Effector memory CD4-positive, alpha-beta T cell (primary cell): ENCODE measurements around the gene CBL.

Experiments used
- DNase-seq, 3 donors: peaks; one replicate each; pipeline ENCODE4 v3.0.0-alpha.2; 2020
- H3K27ac ChIP-seq: 2 replicates; pipeline ENCODE4 v1.7.0; 2013; ENCODE audit warnings: mild to moderate bottlenecking, low read length, moderate library complexity; ENCODE audit not compliant: insufficient read depth, poor library complexity, severe bottlenecking
- H3K27me3 ChIP-seq: replicated peaks from 2 replicates; pipeline ENCODE4 v1.7.0; 2013; ENCODE audit warnings: mild to moderate bottlenecking, low read length; ENCODE audit not compliant: insufficient read depth, control insufficient read depth, poor library complexity, severe bottlenecking
- H3K36me3 ChIP-seq: 2 replicates; pipeline ENCODE4 v1.7.0; 2013; ENCODE audit warnings: mild to moderate bottlenecking, low read length, moderate library complexity; ENCODE audit not compliant: control insufficient read depth, insufficient read depth
- H3K4me1 ChIP-seq: 2 replicates; pipeline ENCODE4 v1.7.0; 2013; ENCODE audit warnings: low read length, mild to moderate bottlenecking; ENCODE audit not compliant: control insufficient read depth, insufficient read depth, poor library complexity, severe bottlenecking
- H3K4me3 ChIP-seq: 2 replicates; pipeline ENCODE4 v1.7.0; 2013; ENCODE audit warnings: low read length, low read depth, mild to moderate bottlenecking; ENCODE audit not compliant: insufficient read depth, poor library complexity, severe bottlenecking
- H3K9me3 ChIP-seq: 2 replicates; pipeline ENCODE4 v1.7.0; 2013; ENCODE audit warnings: mild to moderate bottlenecking, low read length, moderate library complexity; ENCODE audit not compliant: control insufficient read depth

The CBL gene

DNA sequence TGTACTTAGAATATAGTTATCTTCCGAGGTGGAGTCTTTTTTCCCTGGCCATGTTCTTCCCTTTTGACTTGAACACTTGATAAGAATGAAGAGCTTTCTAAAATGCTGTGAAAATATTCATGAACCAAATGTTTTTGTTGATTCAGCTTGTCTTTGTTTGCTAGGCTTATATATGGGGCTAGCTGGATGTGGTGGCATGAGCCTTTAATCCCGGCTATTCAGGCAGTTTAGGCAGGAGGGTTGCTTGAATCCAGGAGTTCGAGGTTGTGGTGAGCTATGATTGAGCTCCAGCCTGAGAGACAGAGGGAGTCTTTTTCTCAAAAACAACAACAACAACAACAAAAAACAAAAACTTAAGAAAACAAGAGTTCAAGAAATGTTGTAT is 23.1 kb downstream of the CBL start:
- no peaks in the 10 kb centered on the region for H3K27me3 ChIP-seq
- H3K4me1 ChIP-seq: peaks cover 5% of the 10 kb centered on the region
- H3K9me3 ChIP-seq: no peaks in the 10 kb centered on the region
- H3K4me3 ChIP-seq: no peak overlapping the region
- H3K36me3 ChIP-seq: peaks cover 3% of the 10 kb centered on the region
- no peak for DNase-seq
- H3K27ac ChIP-seq: no peak overlapping the region

DNA sequence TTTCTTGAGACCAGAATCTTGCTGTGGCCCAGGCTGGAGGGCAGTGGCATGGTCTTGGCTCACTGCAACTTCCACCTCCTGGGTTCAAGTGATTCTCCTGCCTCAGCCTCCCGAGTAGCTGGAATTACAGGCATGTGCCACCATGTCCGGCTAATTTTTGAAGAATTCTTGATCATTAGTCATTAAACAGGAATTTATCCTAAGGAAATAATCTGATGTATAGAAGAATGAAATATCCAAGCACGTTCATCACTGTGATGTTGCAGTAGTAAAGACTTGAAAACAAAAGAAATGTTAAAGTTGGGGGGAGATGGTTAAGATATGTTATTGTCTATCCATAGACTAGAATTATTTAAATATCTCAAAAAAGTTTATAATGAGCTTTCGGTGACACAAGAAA is 23.6 kb downstream of the CBL start:
- Histone ChIP-seq H3K27me3 (no peaks in the 10 kb centered on the region), H3K9me3 (no peaks in the 10 kb centered on the region), H3K4me1 (peaks cover 5% of the 10 kb centered on the region), H3K36me3 (peaks cover 8% of the 10 kb centered on the region), H3K4me3 (no peak overlapping the region), H3K27ac (no peak overlapping the region)
- no peak for DNase-seq

DNA sequence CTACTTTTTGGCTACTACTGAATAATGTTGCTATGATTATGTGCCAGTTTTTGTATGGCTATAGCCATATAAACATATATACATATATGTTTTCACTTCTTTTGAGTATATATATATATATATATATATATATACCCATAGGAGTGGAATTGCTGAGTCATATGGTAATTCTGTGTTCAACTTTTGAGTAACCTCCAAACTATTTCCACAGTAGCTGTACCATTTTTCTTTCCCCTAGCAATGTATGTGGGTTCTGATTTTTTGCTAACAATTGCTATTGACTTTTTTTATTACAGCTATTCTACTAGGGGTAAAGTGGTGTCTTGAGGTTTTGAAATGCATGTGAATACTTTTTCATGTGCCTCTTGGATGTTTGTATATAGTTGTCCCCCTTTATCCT is 30.4 kb downstream of the CBL start:
- peaks cover 8% of the 10 kb centered on the region for H3K36me3 ChIP-seq
- no peaks in the 10 kb centered on the region for H3K9me3 ChIP-seq
- peaks cover 12% of the 10 kb centered on the region for H3K4me1 ChIP-seq
- no peaks in the 10 kb centered on the region for H3K27me3 ChIP-seq
- DNase-seq: no peak
- no peak overlapping the region for H3K4me3 ChIP-seq
- no peak overlapping the region for H3K27ac ChIP-seq

DNA sequence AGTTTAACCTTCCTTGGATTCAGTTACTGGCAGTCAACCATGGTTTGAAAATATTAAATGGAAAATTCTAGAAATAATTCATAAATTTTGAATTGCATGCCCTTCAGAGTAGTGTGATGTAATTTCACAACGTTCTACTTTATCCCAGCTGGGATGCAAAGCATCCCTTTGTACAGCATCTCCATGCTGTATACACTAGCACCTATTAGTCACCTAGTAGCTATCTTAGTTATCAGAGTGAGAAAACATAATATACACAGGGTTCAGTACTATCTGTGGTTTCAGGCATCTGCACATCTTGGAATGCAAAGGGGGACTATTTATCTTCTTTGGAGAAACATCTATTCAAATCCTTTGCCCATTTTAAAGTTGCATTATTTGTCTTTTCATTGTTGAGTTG is 30.8 kb downstream of the CBL start:
- Histone ChIP-seq H3K9me3 (no peaks in the 10 kb centered on the region), H3K36me3 (peaks cover 8% of the 10 kb centered on the region), H3K4me3 (no peak overlapping the region), H3K27me3 (no peaks in the 10 kb centered on the region), H3K4me1 (peaks cover 15% of the 10 kb centered on the region), H3K27ac (no peak overlapping the region)
- DNase-seq: no peak

DNA sequence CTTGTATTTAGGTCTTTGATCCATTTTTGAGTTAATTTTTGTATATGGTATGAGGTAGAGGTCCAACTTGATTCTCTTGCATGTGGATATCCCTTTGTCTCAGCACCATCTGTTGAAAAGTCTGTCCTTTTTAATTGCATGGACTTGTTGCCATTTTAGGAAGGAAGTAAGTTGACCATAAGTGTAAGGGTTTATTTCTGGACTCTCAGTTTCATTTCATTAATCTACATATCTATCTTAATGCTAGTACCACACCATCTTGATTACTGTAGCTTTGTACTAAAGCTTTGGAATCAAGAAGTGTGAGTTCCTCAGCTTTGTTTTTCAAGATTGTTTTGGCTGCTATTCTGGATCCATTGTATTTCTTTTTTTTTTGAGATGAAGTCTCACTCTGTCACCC is 31.4 kb downstream of the CBL start:
- Histone ChIP-seq H3K9me3 (no peaks in the 10 kb centered on the region), H3K4me3 (no peak overlapping the region), H3K4me1 (peaks cover 15% of the 10 kb centered on the region), H3K27ac (no peak overlapping the region), H3K36me3 (peaks cover 8% of the 10 kb centered on the region), H3K27me3 (no peaks in the 10 kb centered on the region)
- DNase-seq: no peak

DNA sequence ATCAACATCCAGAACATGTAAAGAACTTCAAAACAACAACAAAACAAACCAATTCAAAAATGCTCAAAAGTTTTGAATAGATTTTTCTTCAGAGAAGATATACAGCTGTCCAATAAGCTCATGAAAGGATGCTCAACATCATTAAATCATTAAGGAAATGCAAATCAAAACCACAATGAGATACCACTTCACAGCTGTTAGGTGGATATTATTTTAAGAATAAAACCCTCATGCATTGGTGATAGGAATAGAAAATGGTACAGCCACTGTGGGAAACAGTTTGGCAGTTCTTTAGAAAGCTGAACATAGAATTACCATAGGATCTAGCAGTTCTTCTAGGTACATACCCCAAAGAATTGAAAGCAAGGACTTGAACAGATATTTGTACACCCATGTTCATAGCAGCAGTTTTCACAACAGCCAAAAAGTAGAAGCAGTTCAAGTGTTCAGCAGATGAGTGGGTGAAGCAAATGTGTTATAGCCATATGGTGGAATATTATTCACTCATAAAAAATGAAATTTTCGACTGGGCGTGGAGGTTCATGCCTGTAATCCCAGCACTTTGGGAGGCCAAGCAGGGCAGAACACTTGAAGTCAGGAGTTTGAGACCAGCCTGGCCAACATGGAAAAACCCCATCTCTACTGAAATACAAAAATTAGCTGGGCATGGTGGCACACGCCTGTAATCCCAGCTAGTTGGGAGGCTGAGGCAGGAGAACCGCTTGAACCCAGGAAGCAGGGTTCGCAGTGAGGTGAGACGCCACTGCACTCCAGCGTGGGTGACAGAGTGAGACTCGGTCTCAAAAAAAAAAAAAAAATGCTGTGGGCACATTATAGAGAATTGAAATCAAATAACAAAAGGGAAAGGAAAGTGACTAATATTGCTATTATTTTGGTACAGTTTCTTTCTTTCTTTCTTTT is 42.9 kb downstream of the CBL start:
- no peaks in the 10 kb centered on the region for H3K9me3 ChIP-seq
- no peak overlapping the region for H3K4me3 ChIP-seq
- H3K27me3 ChIP-seq: no peaks in the 10 kb centered on the region
- no peak overlapping the region for H3K27ac ChIP-seq
- H3K4me1 ChIP-seq: peaks cover 5% of the 10 kb centered on the region
- DNase-seq: no peak
- H3K36me3 ChIP-seq: peaks cover 3% of the 10 kb centered on the region

DNA sequence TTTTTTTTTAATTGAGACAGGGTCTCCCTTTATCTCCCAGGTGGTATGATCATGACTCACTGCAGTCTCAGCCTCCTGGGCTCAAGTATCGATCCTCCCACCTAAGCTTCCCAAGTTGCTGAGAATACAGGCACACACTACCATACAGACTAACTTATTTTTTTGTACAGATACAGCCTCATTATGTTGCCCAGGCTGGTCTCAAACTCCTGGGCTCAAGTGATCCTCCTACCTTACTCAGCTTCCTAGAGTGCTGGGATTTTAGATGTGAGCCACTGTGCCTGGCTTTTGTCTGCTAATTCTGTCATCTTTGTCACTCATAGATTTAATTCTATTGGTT is 43.5 kb downstream of the CBL start:
- Histone ChIP-seq H3K4me1 (peaks cover 5% of the 10 kb centered on the region), H3K36me3 (no peaks in the 10 kb centered on the region), H3K27me3 (no peaks in the 10 kb centered on the region), H3K4me3 (no peak overlapping the region), H3K27ac (no peak overlapping the region), H3K9me3 (no peaks in the 10 kb centered on the region)
- DNase-seq: no peak

DNA sequence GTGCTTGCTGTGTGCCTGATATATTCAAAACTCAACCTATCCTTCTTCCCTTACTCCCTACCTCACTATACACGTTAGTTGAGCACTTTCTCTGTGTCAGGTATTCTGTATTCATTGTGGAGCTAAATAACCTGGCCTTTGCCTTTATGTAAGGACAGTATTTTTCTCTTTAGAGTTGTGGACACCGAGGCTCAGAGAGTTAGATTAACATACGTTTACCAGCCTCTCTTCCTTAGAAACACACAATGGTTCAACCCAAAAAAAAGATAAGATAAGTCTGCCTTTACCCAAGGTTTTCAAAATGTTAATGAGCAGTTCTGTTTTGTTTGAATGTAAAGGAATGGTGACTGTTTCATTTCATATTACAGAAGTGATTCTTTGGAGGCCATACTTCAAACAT is 45.0 kb downstream of the CBL start:
- peaks cover 5% of the 10 kb centered on the region for H3K4me1 ChIP-seq
- no peak overlapping the region for H3K4me3 ChIP-seq
- no peaks in the 10 kb centered on the region for H3K9me3 ChIP-seq
- no peaks in the 10 kb centered on the region for H3K27me3 ChIP-seq
- no peak for DNase-seq
- H3K27ac ChIP-seq: no peak overlapping the region
- H3K36me3 ChIP-seq: no peaks in the 10 kb centered on the region

DNA sequence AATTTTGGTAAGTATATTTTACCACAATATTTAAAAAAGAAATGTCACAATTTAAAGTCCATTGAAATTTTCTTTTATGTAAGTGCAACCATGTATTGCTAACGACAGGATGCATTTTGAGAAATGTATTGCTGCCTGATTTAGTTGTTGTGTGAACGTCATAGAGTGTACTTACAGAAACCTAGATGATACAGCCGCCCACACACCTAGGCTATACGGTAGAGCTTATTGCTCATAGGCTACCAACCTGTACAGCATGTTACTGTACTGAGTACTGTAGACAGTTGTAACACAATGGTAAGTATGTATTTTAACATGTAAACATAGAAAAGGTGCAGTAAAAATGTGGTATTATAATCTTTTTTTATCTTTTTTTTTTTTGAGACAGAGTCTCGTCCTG is 48.1 kb downstream of the CBL start:
- H3K27me3 ChIP-seq: no peaks in the 10 kb centered on the region
- no peak for DNase-seq

DNA sequence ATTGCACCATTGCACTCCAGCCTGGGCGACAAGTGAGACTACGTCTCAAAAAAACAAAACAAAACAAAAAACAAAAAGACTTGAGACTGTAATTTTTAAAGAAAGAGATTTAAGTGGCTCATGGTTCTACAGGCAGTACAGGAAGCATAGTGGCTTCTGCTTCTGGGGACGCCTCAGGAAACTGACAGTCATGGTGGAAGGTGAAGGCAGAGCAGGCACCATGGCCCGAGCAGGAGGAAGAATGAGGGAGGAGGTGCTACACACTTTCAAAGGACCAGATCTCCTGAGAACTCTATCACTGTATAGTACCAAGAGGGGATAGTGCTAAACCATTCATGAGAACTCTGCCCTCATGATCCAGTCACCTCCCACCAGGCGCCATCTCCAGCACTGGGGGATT is 52.0 kb downstream of the CBL start:
- Histone ChIP-seq H3K4me3 (no peak overlapping the region), H3K27me3 (no peaks in the 10 kb centered on the region), H3K36me3 (no peaks in the 10 kb centered on the region), H3K4me1 (peaks cover 27% of the 10 kb centered on the region), H3K9me3 (no peaks in the 10 kb centered on the region), H3K27ac (peak overlapping the region; percentile 14)
- no peak for DNase-seq

More for the DNA sequence above, 48.1 kb downstream of the CBL start:
- Histone ChIP-seq H3K36me3 (no peaks in the 10 kb centered on the region), H3K27ac (no peak overlapping the region), H3K4me3 (no peak overlapping the region), H3K9me3 (no peaks in the 10 kb centered on the region), H3K4me1 (peaks cover 12% of the 10 kb centered on the region)
